MCF 10A (cell line): ENCODE data around the gene CKM. TPM values are rescaled to one million over a fixed set of nuclear protein-coding genes. Genes with fewer than 3 reads are reported as not detected.

ENCODE experiments used
- BruUV-seq: library from RNA; stranded (reverse); fragments of 400-500 nt; replicated peaks from 2 replicates; lab custom pipeline; 2021; lab: Mats Ljungman, UMichigan
- CTCF ChIA-PET: fragments of 300-600 bp; sonication (Branson Sonifier 250); formaldehyde crosslinking; extraction: SDS; loops from one replicate; lab custom pipeline; 2021; ENCODE audit warnings: antibody characterized with exemption, inconsistent platforms; lab: Yijun Ruan, JAX
- POLR2A ChIA-PET: fragments of 300-600, 350-650 bp; sonication (Branson Sonifier 250); formaldehyde crosslinking; extraction: SDS; loops from one replicate; lab custom pipeline; 2020; ENCODE audit warnings: antibody characterized with exemption, inconsistent platforms; lab: Yijun Ruan, JAX
- DNase-seq: peaks from one replicate; pipeline ENCODE4 v3.0.0-alpha.2; 2018; ENCODE audit not compliant: unreplicated experiment
- H3K27ac Mint-ChIP-seq: one replicate; pipeline ENCODE4 v1.8.0; 2022; ENCODE audit warnings: mild to moderate bottlenecking, low read depth, mixed read lengths; ENCODE audit not compliant: unreplicated experiment
- H3K27me3 Mint-ChIP-seq: one replicate; pipeline ENCODE4 v1.8.0; 2022; ENCODE audit warnings: mixed read lengths; ENCODE audit not compliant: insufficient read depth, unreplicated experiment
- H3K36me3 Mint-ChIP-seq: one replicate; pipeline ENCODE4 v1.8.0; 2022; ENCODE audit warnings: mild to moderate bottlenecking, moderate library complexity, mixed read lengths; ENCODE audit not compliant: insufficient read depth, unreplicated experiment
- H3K4me1 Mint-ChIP-seq: one replicate; pipeline ENCODE4 v1.8.0; 2022; ENCODE audit warnings: mixed read lengths; ENCODE audit not compliant: insufficient read depth, unreplicated experiment
- H3K4me3 Mint-ChIP-seq: one replicate; pipeline ENCODE4 v1.8.0; 2022; ENCODE audit warnings: mild to moderate bottlenecking, moderate library complexity, mixed read lengths; ENCODE audit not compliant: unreplicated experiment
- H3K9me3 Mint-ChIP-seq: one replicate; pipeline ENCODE4 v1.8.0; 2022; ENCODE audit warnings: mixed read lengths; ENCODE audit not compliant: unreplicated experiment
- CTCF ChIP-seq: fragments of 200-600 bp; IDR thresholded peaks from one replicate; pipeline ENCODE4 v1.8.0; 2022; ENCODE audit warnings: antibody characterized with exemption, mild to moderate bottlenecking; ENCODE audit not compliant: unreplicated experiment
- intact Hi-C: fragments of 100-400 bp; cut with micrococcal nuclease; formaldehyde crosslinking; loops from 2 replicates; pipeline ENCODE4 v1.14.1; 2022
- total RNA-seq: library from RNA; stranded (reverse); gene quantifications from 2 replicates; pipeline ENCODE4 v1.2.3, GENCODE V29; 2022

CKM gene
- total RNA-seq, 1 experiment from 2014 or later = not detected

DNA sequence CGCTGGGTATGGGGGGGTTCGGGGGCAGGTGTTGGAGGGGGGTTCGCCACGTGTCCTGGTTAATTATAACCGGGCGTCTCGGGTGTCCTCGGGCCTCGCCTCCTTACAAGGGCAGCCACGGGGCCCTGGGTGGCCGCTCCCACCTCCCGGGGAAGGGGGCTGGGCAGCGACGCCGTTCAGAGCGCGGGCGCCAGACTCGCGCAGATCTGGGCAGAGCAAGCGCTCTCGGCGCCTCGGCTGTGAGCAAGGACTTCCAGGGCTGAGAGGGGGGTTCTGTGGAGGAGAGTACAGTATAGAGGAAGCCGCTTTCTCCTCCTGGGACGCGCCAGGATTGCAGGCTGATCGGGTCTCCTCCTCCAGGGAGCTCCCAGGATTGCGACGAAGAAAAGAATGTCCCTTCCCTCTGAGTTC, 1.0 kb upstream of the CKM start:
- DNase-seq = no peak
- BruUV-seq = no TSS peak
- H3K27me3 Mint-ChIP-seq = no peaks in the 10 kb centered on the region
- no peak for TF ChIP-seq CTCF
- H3K9me3 Mint-ChIP-seq = no peaks in the 10 kb centered on the region
- H3K4me3 Mint-ChIP-seq = no peak overlapping the region
- CTCF ChIA-PET = no interaction called here
- intact Hi-C loops = no loop called here
- POLR2A ChIA-PET = no interaction called here
- H3K27ac Mint-ChIP-seq = no peak overlapping the region
- no peaks in the 10 kb centered on the region for H3K36me3 Mint-ChIP-seq
- H3K4me1 Mint-ChIP-seq = peaks cover 6% of the 10 kb centered on the region

DNA sequence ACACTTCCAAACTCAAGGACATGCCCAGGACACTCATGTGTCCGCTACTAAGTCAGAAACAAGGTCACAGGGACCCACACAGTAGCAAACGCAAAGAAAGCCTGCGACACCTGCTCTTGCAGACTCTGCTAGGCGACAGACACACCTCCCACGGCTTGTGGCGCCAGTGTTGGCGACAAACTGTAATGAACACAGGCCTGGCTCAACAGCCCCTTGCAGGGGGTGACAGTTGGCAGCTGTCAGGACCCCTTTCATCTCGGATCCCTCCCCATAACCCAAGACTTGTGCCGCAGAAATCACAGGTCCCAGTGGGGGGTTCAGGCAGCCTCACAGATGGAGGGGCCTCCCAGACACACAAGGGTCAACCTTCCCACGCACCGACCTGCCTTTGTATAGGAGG, 364 bp downstream of the CKM start:
- Mint-ChIP-seq H3K36me3 (no peaks in the 10 kb centered on the region), H3K27ac (no peak overlapping the region), H3K9me3 (no peaks in the 10 kb centered on the region), H3K4me3 (no peak overlapping the region), H3K27me3 (peaks cover 12% of the 10 kb centered on the region), H3K4me1 (peaks cover 6% of the 10 kb centered on the region)
- no peak for TF ChIP-seq CTCF
- no TSS peak for BruUV-seq
- ChIA-PET CTCF (interaction anchor here (0.6 kb wide), 1 partner anchor 135 kb away, joined by 3 read pairs; no protein-coding TSS in a partner anchor), POLR2A (no interaction called here)
- DNase-seq = no peak
- intact Hi-C loops = no loop called here

DNA sequence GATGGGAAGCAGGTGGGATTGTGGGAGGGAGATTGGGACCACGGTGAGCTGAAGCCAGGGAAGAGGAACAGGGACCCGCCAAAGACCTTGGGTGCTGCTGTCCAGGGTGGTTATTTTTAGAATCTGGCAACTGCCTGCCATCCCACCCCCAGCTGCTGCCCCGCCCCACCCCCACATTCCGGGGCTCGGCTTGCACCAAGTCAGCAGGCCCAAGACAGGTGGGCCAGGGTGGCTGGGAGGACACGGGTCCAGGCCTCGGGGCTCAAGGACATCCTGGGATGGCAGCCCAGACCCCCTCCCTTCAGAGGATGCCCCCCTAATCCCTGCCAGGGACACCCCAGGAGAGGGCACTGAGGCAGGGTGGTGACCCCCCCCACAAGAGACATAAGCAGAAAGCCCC, 827 bp downstream of the CKM start:
- DNase-seq = no peak
- Mint-ChIP-seq H3K36me3 (no peaks in the 10 kb centered on the region), H3K27ac (no peak overlapping the region), H3K9me3 (no peaks in the 10 kb centered on the region), H3K4me1 (peaks cover 6% of the 10 kb centered on the region), H3K4me3 (no peak overlapping the region), H3K27me3 (peaks cover 17% of the 10 kb centered on the region)
- ChIA-PET CTCF (interaction anchor here (0.6 to 1.4 kb wide), 2 partner anchors 16 to 135 kb away, joined by 3 read pairs; no protein-coding TSS in a partner anchor), POLR2A (no interaction called here)
- TF ChIP-seq CTCF = no peak
- intact Hi-C loops = no loop called here
- BruUV-seq = no TSS peak

GRCh38 chr19:45320997-45321775, 1.5 kb downstream of the CKM start:
- ChIA-PET POLR2A (no interaction called here), CTCF (interaction anchor here (0.6 to 1.4 kb wide), 3 partner anchors 17 to 134 kb away, joined by 3 to 4 read pairs (median 3); no protein-coding TSS in a partner anchor)
- no peak overlapping the region for H3K4me3 Mint-ChIP-seq
- DNase-seq = no peak
- peaks cover 23% of the 10 kb centered on the region for H3K27me3 Mint-ChIP-seq
- BruUV-seq = no TSS peak
- no peaks in the 10 kb centered on the region for H3K36me3 Mint-ChIP-seq
- no peak overlapping the region for H3K27ac Mint-ChIP-seq
- TF ChIP-seq CTCF = no peak
- intact Hi-C loops = no loop called here
- no peaks in the 10 kb centered on the region for H3K9me3 Mint-ChIP-seq
- peaks cover 2% of the 10 kb centered on the region for H3K4me1 Mint-ChIP-seq
